HG03280 (cell line): Measurements from ENCODE around the gene DNAH1.

ENCODE experiments used
- ATAC-seq: cut with Tn5 transposase; IDR thresholded peaks from one replicate; pipeline ENCODE4 v1.9.1; 2021; ENCODE audit warnings: mild to moderate bottlenecking, moderate library complexity; ENCODE audit not compliant: unreplicated experiment

Gene DNAH1

DNA sequence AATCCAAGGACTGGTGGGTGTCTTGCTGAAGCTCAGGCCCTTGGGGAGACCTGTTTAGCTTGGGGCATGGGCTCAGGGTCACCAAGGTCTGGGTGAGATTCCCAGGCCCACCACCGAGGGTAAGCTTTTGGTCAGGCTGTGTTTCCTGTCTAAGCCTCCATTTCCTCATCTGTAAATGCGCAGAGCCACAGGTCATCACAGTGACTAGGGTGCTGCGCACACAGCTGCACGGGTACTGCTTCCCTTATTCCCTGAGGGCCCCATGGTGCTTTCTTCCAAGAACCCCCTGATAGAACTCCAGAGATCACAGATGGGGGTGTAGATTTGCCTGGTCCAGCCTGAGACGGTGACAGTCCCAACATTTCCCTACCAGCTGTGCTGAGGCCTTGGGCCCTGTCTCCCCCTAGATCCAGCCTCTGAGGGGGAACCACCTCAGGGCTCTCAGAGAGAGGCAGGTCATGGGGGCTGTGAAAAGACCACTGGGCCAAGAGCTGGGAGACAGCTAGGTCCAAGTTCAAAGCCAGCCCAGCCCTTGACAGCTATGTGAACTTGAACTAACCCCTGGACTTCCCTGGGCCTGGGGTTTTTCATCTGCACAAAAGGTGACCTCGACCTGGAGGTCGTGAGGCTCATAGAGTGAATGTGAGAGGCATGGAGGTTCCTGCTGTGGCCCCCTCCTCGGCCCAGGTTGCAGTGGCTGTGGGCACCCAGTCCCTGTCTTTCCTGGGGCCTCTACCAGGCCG is 68.1 kb downstream of the DNAH1 start:
- ATAC-seq: no peak

DNA sequence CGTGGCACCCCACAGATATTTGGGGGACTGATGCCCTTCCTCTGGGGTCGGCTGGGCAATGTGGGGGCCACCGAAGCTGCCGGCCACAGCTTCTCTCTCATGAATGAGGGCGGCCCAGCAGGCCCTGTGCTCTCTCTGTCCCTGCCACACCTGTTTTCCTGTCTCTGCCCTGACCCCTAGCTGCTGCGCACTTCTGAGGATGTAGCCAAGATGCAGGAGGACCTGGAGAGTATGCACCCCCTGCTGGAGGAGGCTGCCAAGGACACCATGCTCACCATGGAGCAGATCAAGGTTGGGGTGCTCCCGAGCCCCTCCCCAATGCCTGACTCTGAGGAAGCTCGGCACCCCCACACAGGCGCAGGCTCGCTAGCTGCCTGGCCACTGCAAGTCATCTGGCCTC is 69.0 kb downstream of the DNAH1 start:
- no peak for ATAC-seq

DNA sequence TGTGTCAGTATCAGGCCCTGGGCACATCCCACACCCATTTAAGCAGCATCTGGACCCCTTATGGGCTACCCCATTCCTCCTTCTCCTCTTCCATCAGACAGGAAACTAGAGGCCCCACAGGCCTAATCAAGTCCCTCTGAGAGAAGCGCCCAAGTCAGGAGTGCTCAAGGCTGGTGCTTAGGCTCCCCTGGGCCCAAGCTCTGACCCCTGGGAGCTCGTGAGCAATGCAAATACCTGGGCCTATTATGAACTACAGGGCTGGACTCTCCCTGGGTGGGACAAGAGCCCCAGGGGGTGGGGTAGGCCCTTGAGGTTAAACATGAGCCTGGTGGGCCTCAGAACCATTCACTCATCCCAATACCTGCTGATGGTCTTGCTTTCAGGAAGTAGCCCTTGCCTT is 71.4 kb downstream of the DNAH1 start:
- no peak for ATAC-seq

DNA sequence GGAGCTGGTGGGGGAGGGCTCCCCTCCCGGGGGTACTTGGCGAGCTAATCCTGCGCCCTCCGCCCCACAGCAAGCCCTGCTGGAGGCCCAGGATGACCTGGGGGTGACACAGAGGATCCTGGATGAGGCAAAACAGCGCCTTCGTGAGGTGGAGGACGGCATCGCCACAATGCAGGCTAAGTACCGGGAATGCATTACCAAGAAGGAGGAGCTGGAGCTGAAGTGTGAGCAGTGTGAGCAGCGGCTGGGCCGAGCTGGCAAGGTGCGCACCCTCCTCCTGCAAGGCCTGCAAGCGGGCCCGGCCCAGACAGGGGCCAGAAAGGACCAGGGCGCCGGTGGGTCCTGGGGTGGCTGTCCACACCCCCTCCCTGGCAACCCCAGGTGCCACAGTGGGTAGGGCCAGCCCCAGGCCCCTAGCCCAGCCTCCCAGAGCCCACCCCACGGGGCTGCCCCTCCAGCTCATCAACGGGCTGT is 72.3 kb downstream of the DNAH1 start:
- ATAC-seq: no peak

DNA sequence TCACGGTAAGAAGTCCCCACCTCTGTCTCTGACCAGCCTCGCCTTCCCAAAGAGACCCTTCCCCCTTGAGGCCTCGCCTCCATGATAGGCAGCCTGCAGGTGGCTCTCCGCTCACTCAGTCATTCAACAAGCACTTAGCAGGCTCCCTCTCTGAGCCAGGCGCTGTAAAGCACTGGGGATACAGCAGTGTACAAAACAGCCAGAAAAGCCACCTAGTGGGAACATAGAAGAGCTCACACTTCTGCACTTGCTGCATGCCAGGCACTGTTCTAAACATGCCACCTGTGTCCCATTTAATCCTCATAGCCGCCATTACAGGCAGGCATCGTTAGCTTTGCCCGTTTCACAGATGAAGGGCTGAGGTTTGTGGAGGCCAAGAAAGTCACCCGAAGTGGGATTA is 72.8 kb downstream of the DNAH1 start:
- no peak for ATAC-seq

DNA sequence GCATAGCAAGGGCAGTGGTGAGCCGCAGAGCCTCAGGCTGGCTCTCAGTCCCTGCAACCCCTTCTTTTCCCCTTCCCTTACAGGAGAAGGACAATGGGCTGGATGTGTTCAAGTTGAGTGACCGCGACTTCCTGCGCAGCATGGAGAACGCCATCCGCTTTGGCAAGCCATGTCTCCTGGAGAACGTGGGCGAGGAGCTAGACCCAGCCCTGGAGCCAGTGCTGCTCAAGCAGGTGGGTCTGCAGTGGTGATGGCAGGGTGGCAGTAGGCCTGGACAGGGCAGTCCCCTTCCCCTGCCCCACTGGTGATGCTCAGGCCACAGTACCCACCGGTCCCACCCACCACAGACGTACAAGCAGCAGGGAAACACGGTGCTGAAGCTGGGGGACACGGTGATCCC is 75.0 kb downstream of the DNAH1 start:
- ATAC-seq: no peak

DNA sequence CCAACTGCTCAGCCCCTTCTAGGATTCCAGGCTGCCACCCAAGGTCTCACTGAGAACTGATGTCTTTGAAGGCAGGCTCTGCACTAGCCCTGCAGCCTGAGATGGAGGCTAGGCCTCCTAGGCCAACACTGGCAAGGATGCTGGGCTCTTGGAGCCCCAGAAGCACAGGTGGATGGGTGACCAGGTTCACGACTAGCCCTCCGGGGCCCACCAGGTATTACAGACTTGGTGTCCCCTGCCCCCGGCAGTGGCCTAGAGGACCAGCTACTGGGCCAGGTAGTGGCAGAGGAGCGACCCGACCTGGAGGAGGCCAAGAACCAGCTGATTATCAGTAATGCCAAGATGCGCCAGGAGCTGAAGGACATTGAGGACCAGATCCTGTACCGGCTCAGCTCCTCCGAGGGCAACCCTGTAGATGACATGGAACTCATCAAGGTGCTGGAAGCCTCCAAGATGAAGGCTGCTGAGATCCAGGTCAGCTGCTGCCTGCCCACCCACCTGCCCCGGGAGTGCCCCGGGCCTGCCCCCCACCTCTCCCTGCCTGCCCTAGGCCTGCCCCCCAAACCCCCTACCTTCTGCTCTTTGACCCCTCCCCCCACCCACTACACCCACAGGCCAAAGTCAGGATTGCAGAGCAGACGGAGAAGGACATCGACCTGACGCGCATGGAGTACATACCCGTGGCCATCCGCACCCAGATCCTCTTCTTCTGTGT is 76.3 kb downstream of the DNAH1 start:
- no peak for ATAC-seq

DNA sequence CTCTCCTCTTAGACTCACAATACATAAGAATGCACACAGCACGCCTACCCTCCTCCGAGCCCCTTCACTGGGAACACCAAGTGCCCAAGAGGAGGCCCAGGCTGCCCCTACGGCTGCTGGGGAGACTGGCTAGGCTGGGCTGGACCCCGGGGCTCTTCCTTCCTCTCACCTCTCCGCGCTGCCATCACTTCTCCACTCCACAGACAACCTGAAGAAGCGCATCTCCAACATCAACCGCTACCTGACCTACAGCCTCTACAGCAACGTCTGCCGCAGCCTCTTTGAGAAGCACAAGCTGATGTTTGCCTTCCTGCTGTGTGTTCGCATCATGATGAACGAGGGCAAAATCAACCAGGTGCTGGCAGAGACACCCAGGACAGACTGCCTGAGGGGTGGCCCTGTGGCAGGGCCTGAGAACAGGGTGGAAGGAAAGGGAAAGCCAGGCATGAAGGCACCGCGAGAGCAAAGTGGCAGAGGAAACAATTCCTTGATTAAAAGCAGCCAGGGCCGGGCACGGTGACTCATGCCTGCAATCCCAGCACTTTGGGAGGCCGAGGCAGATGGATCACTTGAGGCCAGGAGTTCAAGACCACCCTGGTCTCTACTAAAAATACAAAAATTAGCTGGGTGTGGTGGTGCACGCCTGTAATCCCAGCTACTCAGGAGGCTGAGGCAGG is 77.2 kb downstream of the DNAH1 start:
- no peak for ATAC-seq

DNA sequence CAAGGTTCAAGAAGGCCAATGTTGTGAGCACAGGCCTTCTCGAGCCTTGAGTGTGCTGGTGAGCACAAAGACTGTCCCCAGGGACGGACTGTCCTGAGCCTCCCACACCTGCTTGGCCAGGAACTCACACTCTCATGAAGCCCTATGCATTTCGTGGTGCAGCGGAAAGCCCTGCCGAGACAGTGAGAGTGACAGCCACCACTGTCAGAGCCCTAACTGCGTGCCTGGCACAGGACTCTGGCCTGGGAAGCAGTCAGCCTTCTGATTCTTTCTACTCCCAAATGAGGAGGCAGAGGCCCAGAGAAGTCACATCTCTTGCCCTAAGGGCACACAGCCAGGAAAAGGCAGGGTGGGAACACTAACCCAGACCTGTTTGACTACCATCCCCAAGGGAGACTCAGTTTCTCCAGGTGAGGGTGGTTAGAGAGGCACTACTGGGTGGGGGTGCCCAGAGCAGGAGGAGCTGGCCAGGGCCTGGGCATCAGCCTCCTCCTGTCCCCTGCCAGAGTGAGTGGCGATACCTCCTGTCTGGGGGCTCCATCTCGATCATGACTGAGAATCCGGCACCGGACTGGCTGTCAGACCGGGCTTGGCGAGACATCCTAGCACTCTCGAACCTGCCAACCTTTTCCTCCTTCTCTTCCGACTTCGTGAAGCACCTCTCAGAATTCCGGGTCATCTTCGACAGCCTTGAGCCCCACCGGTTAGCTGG is 78.0 kb downstream of the DNAH1 start:
- no peak for ATAC-seq

DNA sequence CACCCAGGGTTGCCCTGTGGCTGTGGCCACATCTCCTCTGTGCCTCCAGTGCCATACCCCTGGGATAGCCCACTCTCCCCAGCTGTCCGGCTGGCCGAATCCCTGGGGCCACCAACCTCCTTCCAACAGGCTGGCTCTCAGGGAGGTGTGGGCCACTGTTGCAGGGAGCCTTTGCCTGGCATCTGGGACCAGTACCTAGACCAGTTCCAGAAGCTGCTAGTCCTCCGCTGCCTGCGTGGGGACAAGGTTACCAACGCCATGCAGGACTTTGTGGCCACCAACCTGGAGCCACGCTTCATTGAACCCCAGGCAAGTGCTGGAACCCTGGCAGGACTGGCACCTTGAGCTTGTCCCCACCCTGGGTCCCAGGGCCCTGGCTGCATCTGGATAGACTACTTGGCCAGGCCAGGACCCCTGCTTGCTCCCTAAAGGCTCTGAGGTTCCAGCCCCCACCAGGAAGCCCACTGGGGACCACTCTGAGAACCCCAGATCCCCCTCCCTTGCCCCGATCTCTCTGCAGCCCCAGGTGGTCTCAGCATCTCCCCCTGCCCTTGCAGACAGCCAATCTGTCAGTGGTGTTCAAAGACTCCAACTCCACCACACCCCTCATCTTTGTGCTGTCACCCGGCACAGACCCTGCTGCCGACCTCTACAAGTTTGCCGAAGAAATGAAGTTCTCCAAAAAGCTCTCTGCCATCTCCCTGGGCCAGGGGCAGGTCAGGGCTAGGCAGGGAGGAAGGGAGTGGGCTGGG is 78.8 kb downstream of the DNAH1 start:
- ATAC-seq: no peak

DNA sequence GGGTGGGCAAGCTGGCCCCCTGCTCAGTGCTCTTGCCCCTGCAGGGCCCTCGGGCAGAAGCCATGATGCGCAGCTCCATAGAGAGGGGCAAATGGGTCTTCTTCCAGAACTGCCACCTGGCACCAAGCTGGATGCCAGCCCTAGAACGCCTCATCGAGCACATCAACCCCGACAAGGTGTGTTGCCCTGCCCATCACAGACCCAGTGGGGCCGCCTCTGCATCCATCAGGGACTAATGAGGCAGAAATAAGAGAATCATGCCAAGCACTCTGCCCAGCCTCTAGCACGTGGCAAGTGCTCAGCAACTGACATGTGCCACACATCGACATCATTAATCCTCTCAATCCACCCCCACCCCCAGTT is 79.4 kb downstream of the DNAH1 start:
- ATAC-seq: no peak

DNA sequence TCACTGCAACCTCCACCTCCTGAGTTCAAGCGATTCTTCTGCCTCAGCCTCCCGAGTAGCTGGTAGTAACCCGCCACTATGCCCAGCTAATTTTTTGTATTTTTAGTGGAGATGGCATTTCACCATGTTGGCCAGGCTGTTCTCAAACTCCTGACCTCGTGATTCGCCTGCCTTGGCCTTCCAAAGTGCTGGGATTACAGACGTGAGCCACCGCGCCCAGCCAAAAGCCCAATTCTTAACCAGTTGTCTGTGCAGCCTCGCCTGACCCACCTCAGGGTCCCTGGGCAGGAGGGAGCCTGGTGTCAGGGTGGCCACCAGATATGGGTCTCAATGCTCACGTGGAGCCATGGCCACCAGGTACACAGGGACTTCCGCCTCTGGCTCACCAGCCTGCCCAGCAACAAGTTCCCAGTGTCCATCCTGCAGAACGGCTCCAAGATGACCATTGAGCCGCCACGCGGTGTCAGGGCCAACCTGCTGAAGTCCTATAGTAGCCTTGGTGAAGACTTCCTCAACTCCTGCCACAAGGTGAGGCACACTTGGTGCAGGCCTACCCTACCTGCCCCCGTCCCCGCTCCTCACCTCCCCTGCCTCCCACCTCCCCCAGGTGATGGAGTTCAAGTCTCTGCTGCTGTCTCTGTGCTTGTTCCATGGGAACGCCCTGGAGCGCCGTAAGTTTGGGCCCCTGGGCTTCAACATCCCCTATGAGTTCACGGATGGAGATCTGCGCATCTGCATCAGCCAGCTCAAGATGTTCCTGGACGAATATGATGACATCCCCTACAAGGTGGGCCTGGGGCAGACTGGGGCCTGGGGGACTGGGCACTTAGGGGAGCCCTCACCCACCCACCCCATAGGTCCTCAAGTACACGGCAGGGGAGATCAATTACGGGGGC is 80.1 kb downstream of the DNAH1 start:
- ATAC-seq: no peak

DNA sequence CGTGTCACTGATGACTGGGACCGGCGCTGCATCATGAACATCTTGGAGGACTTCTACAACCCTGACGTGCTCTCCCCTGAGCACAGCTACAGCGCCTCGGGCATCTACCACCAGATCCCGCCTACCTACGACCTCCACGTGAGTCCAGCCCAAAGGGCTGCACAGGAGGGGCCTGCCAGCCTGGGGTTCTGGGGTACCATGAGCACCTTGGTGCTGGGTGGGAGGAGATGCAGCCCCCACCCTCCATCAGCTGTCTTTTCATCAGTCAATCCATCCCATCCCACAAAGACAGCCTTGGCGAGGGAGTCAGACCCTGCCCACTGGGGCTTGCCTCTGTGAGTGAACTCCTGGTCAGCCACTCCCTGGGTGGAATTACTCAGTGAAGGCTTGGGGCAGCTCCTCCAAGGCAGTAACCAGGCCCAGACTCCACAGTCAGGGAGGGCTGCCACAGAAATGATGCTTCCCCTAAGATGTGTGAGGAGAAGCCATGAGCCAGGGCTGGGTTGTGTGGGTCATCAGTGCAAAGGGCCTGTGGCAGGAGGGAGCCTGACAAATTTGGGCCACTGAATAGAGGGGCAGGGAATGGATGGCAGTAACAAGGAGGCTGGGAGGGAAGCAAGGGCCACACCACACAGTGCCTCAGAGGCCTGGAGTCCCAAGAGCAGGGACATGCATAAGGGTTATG is 80.9 kb downstream of the DNAH1 start:
- ATAC-seq: no peak

DNA sequence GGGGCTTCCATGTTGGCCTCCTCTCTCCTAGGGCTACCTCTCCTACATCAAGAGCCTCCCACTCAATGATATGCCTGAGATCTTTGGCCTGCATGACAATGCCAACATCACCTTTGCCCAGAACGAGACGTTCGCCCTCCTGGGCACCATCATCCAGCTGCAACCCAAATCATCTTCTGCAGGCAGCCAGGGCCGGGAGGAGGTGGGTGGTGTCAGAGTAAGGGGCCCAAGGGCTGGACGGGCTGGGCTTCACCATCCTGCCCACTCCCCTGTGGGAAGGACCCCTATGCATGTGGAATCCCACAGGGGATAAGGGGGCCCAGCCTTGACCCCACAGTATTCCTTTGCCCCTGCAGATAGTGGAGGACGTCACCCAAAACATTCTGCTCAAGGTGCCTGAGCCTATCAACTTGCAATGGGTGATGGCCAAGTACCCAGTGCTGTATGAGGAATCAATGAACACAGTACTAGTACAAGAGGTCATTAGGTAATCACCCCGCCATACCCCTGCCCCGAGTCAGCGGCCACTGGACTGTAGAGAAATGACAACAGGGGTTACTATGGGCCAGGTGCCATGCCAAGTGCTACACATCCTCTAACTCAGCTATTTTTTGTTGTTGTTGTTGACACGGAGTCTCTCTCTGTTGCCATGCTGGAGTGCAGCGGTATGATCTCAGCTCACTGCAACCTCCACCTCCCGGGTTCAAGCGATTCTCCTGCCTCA is 81.7 kb downstream of the DNAH1 start:
- ATAC-seq: no peak

DNA sequence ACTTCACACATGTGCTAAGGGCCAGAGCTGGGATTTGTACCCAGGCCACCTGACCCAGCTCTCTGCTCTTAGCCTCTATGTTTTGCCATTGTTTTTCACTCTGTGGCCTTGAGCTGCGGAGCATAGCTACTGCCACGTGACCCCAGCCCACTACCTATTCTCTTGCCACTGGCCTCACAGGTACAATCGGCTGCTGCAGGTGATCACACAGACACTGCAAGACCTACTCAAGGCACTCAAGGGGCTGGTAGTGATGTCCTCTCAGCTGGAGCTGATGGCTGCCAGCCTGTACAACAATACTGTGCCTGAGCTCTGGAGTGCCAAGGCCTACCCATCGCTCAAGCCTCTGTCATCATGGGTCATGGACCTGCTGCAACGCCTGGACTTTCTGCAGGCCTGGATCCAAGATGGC is 82.6 kb downstream of the DNAH1 start:
- no peak for ATAC-seq

DNA sequence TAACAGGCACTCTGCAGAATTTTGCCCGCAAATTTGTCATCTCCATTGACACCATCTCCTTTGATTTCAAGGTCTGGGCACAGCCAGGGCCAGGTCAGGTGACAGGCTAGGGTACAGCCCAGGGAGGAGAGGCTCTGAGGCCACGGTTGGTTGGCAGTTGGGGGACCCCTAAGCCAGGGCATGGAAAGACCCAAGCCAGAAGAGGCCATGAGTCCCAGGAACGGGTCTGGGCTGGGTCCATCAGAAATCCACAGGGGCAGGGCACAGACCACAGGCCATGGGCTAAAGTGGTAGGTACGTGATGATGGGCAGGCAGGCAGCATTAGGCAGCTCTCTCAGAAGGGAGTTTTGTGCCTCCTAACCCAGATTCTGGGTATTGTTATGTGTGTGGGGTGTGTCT is 83.0 kb downstream of the DNAH1 start:
- no peak for ATAC-seq

DNA sequence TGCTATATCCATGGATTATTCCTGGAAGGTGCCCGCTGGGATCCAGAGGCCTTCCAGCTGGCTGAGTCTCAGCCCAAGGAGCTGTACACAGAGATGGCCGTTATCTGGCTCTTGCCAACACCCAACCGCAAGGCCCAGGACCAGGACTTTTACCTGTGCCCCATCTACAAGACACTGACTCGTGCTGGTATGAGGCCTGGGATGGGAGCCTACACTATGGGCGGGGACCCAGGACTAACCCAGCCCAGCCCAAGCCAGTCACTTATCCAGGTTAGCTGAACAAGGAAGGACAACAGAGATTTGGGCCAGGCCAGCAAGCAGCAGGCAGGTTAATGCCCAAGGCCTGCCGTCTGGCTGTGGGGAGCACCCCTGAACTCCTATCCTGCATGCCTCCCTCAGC is 83.5 kb downstream of the DNAH1 start:
- ATAC-seq: no peak

DNA sequence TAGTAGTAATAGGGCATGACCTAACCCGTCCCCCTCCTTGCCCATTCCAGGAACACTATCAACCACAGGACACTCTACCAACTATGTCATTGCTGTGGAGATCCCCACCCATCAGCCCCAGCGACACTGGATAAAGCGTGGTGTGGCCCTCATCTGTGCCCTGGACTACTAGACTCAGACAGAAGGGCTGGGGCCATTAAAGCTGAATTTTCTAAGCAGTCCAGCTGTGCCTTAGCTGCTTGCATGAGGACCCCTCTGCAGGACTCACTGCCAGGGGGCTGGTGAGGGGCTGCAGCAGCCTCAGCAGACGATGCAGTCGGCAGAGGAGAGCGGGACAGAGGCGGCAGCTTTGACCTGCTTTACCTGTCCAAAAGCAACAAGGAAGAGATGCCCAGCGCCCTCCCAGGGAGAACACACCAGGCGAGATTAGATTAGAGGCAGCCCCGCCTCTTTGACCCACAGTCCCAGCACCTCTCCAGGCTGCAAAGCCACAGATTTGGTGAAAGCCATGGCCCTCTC is 84.2 kb downstream of the DNAH1 start:
- ATAC-seq: no peak
